Liver (tissue), 9 donors: Measurements from ENCODE around the gene PRDM8. TPM values are rescaled to one million over a fixed set of nuclear protein-coding genes. Genes with fewer than 3 reads are reported as not detected.

Source experiments
- DNase-seq: peaks from one replicate; pipeline ENCODE4 v3.0.0-alpha.2; 2017; ENCODE audit warnings: low spot score
- H3K27ac ChIP-seq, 2 donors: one replicate each; pipeline ENCODE4 v1.7.0; 2013; ENCODE audit warnings: inconsistent platforms in 2 of 2, low read length in 2 of 2, control low read depth in 1 of 2, low read depth in 1 of 2, mild to moderate bottlenecking in 1 of 2
- H3K27me3 ChIP-seq, 4 donors: one replicate each; pipeline versions ENCODE4 v1.6.1 to v1.7.0; 2013; ENCODE audit warnings: low read length in 3 of 4, inconsistent platforms in 1 of 4, mild to moderate bottlenecking in 1 of 4, moderate library complexity in 1 of 4; ENCODE audit not compliant: control insufficient read depth in 4 of 4, insufficient read depth in 4 of 4
- H3K36me3 ChIP-seq, 4 donors: one replicate each; pipeline versions ENCODE4 v1.6.1 to v1.7.0; 2013; ENCODE audit warnings: low read length in 3 of 4, mild to moderate bottlenecking in 3 of 4, low read depth in 1 of 4, moderate library complexity in 1 of 4; ENCODE audit not compliant: control insufficient read depth in 4 of 4, insufficient read depth in 3 of 4
- H3K4me1 ChIP-seq, 4 donors: one replicate each; pipeline versions ENCODE4 v1.6.1 to v1.7.0; 2013; ENCODE audit warnings: low read length in 3 of 4, mild to moderate bottlenecking in 3 of 4, moderate library complexity in 1 of 4; ENCODE audit not compliant: control insufficient read depth in 4 of 4, insufficient read depth in 4 of 4
- H3K4me3 ChIP-seq, 3 donors: one replicate each; pipeline versions ENCODE4 v1.6.1 to v1.7.0; 2013; ENCODE audit warnings: low read length in 3 of 3, control low read depth in 1 of 3, low read depth in 1 of 3, mild to moderate bottlenecking in 1 of 3
- H3K9ac ChIP-seq, 2 donors: one replicate each; pipeline ENCODE4 v1.7.0; 2013; ENCODE audit warnings: low read length in 2 of 2, mild to moderate bottlenecking in 2 of 2, moderate library complexity in 2 of 2, control low read depth in 1 of 2, low read depth in 1 of 2
- H3K9me3 ChIP-seq, 4 donors: one replicate each; pipeline versions ENCODE4 v1.6.1 to v1.7.0; 2013; ENCODE audit warnings: low read length in 3 of 4; ENCODE audit not compliant: control insufficient read depth in 4 of 4
- ATF3 ChIP-seq: IDR thresholded peaks from 2 replicates; pipeline ENCODE4 v1.6.1; 2016; ENCODE audit warnings: antibody characterized with exemption
- CTCF ChIP-seq: fragments of 150-350 bp; IDR thresholded peaks from 2 replicates; pipeline ENCODE4 v1.5.1; 2017; ENCODE audit warnings: improper control_type of control experiment, low read depth, low read length; ENCODE audit not compliant: missing input control
- HNF4A ChIP-seq, 2 donors: conservative IDR thresholded peaks; 2 replicates each; pipeline ENCODE4 v1.6.1; 2016; ENCODE audit warnings: antibody characterized with exemption in 2 of 2, mild to moderate bottlenecking in 2 of 2
- HNF4G ChIP-seq: IDR thresholded peaks from 2 replicates; pipeline ENCODE4 v1.6.1; 2016; ENCODE audit warnings: antibody characterized with exemption
- JUND ChIP-seq, 2 donors: IDR thresholded peaks; 2 replicates each; pipeline ENCODE4 v1.6.1; 2016; ENCODE audit warnings: antibody characterized with exemption in 2 of 2
- MAX ChIP-seq: IDR thresholded peaks from 2 replicates; pipeline ENCODE4 v1.6.1; 2016; ENCODE audit warnings: antibody characterized with exemption
- RAD21 ChIP-seq, 2 donors: IDR thresholded peaks; 2 replicates each; pipeline ENCODE4 v1.6.1; 2016; ENCODE audit warnings: antibody characterized with exemption in 2 of 2, mild to moderate bottlenecking in 2 of 2
- RXRA ChIP-seq, 2 donors: IDR thresholded peaks; 2 replicates each; pipeline ENCODE4 v1.6.1; 2017 to 2018; ENCODE audit warnings: antibody characterized with exemption in 2 of 2, mild to moderate bottlenecking in 1 of 2
- TAF1 ChIP-seq: conservative IDR thresholded peaks from 2 replicates; pipeline ENCODE4 v1.6.1; 2016; ENCODE audit warnings: antibody characterized with exemption, mild to moderate bottlenecking
- YY1 ChIP-seq: IDR thresholded peaks from 2 replicates; pipeline ENCODE4 v1.6.1; 2016; ENCODE audit warnings: antibody characterized with exemption, mild to moderate bottlenecking
- ZBTB33 ChIP-seq: IDR thresholded peaks from 2 replicates; pipeline ENCODE4 v1.6.1; 2016; ENCODE audit warnings: antibody characterized with exemption
- WGBS: extraction: QIAGEN DNeasy Blood & Tissue Kit; methylation state at CpG from one replicate; pipeline ENCODE4 v1.1.7; 2013; 5-methylcytosine and 5-hydroxymethylcytosine counted together
- polyA plus RNA-seq, 2 donors: library from polyadenylated mRNA; stranded (reverse) in 1 of 2; unstranded in 1 of 2; fragments of 200-250 nt in 1 of 2; fragments of >200 nt in 1 of 2; fragmentation: Nextera tagmentation in 1 of 2; extraction: Ambion mirVana in 1 of 2; gene quantifications; one replicate each; pipeline versions ENCODE4 v1.2.1 to v1.2.3, GENCODE V29; 2013 to 2015
- total RNA-seq, 2 donors: library from RNA; depleted of rRNA; stranded (reverse); fragments of >200 nt; gene quantifications; one replicate each; pipeline ENCODE4 v1.2.3, GENCODE V29; 2014
- donor health status: healthy.
- donor health status: healthy.
- donor health status: healthy.
- donor health status: healthy.
- donor health status: healthy.

PRDM8 gene
- total and polyA plus RNA-seq, 4 donors: 0.05 to 0.14 (median 0.08) TPM; not detected in 1

GRCh38 chr4:80184053-80184824 is 13.1 kb upstream of the PRDM8 start:
- no peaks in the 10 kb centered on the region for H3K36me3 ChIP-seq
- H3K27ac ChIP-seq: no peak overlapping the region
- no peaks in the 10 kb centered on the region for H3K9me3 ChIP-seq
- peaks cover 0 to 21% (median 9%) of the 10 kb centered on the region in 4 donors for H3K27me3 ChIP-seq
- H3K4me3 ChIP-seq: peak overlapping the region in 2 of 3 donors; percentile 55 to 61
- WGBS: 1% methylated on average over 46 of the region's 46 CpGs
- H3K9ac ChIP-seq: peak overlapping the region in 1 of 2 donors; percentile 7
- peaks cover 5 to 33% (median 25%) of the 10 kb centered on the region in 4 donors for H3K4me1 ChIP-seq
- peak; percentile 69 for DNase-seq
- TF ChIP-seq RAD21 (IDR thresholded peaks at IDR 0.05): peak; percentile 71 to 76
- no peak for TF ChIP-seq HNF4G
- TF ChIP-seq CTCF: peak; percentile 57

- Histone ChIP-seq H3K27ac (no peak overlapping the region), H3K27me3 (peaks cover 0 to 21% (median 12%) of the 10 kb centered on the region in 4 donors), H3K36me3 (no peaks in the 10 kb centered on the region), H3K4me3 (peak overlapping the region in 2 of 3 donors; percentile 55 to 61), H3K4me1 (peaks cover 5 to 37% (median 25%) of the 10 kb centered on the region in 4 donors), H3K9me3 (no peaks in the 10 kb centered on the region), H3K9ac (peak overlapping the region in 1 of 2 donors; percentile 7)
- WGBS: 6% methylated on average over 42 of the region's 42 CpGs
- TF ChIP-seq RXRA (IDR thresholded peaks at IDR 0.05) (no peak), ATF3 (no peak), MAX (no peak), HNF4G (no peak), CTCF (no peak), TAF1 (no peak), ZBTB33 (no peak), RAD21 (IDR thresholded peaks at IDR 0.05) (no peak), HNF4A (conservative IDR thresholded peaks at IDR 0.05) (no peak), YY1 (no peak), JUND (IDR thresholded peaks at IDR 0.05) (no peak)
- no peak for DNase-seq
Observed at GRCh38 chr4:80184825-80185756, 12.2 kb upstream of the PRDM8 start.
